AG08395 (cell line): ENCODE measurements around the gene KDM4C.
A peak's percentile ranks its signal among the peaks of the same experiment; 100 is the strongest.

ENCODE experiments used
- DNase-seq: peaks from one replicate; pipeline ENCODE4 v3.0.0; 2012; ENCODE audit warnings: mixed read lengths, low spot score

The KDM4C gene

DNA sequence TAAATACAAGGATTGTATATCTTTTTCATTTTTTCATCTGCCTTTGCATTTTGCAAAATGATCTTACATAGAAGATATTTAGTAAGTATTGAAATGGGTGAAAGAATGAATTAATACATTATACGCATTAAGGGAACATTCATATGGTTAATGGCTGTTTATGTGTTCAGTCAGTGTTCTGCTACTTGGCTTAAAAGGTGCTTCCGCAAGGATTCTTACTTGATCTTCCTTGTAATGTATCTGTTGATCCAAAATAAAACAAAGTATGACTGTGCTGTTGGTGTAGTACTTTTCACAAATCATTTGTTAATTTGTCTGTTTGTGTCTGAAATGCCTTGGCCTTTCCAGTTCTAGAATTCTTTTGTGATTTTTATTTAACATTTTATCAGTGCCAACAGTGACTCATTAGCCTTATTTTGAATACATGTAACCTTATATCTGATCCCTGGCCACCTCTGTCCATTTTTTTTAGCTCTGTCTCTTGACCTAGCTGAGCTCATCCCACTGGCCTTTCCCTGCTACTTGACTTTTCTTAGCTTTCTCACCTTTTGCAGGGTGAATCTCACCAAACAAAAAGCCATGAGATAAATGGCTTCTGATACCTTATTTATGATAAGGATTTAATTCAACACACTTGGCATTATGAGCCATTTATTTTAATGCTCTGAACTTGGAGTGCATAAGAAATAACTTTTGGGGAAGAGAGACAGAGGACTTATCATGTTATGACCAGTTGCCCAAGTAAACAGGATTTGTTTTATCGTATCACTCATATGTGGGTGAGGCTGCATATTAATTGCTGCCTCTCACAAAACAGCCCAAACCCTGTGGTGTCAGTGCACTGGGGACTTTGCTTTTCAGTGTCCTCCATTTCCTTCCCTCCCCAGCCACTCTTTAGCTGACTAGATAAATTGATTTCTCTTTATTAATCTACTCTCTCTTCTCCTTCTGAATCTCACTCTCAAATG lies 340.3 kb downstream of the KDM4C start:
- no peak for DNase-seq

DNA sequence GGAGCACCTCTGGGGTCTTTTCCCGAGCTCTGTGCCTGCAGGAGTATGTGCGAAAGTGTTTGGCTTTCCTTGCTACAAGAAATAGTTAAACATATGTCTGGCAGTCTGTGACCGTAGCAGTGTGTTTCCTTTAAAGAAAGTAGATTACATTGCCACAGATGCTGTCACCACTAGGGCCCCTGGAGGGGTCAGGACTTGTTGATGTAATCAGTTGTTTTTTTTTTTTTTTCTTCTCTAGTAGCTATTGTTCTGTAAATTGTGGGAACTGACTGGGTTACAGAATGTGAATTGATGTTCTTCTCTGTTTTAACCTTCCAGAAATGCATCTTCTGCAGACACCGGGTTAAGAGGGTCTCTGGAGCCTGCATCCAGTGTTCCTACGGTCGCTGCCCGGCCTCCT lies 345.6 kb downstream of the KDM4C start:
- no peak for DNase-seq

DNA sequence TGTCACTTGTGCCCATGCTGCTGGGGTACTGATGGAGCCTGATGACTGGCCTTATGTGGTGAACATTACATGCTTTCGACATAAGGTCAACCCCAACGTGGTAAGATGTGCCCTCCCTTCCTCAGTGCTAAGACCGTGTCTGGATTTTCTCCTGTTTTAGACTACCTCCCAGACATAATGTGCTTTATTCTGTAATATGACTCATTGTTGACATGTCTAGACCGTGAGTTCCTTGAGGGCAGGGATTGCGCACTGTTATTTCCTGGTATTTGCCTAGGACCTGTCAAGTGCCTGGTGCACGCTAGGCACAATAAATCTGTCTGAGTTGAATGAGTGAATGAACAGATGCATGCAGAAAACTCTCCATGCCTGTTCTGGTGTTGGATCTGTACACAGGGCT lies 346.0 kb downstream of the KDM4C start:
- no peak for DNase-seq

DNA sequence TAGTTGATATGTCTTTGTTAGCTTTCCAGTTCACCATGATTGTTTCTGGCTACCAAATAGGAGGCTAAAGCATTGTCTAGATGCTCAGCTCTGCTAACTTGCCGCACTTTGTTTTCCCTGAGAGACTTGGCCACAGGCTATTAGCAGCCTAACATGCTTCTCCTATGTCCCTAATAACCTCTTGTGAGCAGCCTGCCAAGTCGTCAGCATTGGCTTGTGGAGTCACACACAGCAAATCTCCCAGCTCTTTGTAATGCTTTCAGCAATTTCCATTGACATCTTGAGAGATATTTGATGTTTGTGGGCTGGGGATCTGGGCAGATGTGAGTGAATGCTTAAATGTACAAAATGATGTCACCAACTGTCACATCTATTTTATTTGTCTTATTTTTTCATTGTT lies 346.9 kb downstream of the KDM4C start:
- DNase-seq: no peak

DNA sequence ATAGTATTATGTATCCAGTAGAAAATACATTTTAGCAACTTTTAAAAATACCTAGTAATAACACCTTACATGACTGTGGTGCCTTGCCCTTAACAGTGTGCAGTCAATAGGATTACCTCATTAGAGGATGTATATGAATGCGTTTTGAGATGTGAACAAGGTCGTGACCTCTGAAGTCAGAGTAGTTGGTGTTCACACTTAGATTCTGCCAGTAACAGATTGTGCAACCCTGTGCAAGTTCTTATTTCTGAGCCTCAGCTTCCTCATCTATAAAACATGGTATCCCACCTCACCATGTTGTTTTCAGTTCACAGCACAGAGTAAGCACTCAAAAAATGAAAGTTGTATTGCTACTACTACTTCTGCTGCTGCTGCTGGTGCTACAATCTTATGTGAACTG lies 347.3 kb downstream of the KDM4C start:
- no peak for DNase-seq

DNA sequence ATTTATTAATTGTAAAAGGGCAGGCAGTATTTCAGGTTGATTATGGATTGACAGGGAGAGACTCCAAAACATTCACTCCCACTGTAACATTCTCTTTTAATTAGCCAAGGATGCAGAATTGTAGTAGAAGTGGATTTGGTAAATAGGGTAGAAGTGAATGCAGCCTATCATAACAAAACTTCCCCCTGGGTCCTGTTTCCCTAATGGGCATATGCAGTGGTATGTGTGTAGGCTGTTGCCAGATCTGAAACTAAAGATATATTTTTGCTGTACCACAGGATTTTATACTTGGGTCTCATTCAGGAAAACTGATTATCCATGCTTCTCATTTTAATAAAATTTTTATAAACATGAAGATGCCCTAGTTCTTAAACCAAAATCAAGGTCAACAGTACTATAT lies 351.2 kb downstream of the KDM4C start:
- no peak for DNase-seq

DNA sequence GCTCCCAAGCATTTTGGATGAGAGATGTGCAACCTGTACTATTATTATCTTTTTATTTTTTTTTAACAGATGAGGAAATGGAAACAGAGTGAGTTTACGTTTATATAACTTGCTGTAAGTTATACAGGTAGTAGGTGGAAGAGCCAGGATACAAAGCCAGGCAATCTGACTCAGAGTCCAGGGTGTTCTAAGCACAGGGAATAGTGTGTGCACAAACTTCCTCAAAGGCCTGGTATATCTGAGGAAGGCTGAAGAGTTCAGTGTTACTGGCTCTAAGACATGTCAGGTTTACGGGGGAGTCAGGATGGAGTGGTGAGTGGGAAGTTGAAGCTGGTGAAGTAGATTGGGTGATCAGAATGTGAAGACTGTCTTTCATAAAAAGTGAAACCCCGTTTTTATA lies 353.6 kb downstream of the KDM4C start:
- DNase-seq: no peak

DNA sequence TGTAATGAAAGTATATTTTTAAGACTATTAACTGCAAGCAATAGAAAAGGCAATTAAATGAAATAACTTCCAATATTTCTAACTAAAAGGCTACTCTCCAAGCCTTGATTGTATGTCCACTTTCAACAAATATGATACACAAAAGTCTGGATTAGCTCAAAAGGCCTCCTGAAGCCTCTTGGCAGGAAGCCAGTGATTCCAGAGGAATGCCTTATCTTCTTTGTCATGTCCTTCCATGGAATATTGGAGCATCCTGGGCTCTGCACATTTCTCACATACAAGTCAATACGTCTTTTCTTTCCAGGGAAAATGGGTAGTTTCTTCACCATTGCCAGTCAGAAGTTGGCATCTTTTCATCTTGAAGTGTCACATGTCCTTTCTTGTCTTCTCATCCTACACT lies 357.8 kb downstream of the KDM4C start:
- DNase-seq: no peak

DNA sequence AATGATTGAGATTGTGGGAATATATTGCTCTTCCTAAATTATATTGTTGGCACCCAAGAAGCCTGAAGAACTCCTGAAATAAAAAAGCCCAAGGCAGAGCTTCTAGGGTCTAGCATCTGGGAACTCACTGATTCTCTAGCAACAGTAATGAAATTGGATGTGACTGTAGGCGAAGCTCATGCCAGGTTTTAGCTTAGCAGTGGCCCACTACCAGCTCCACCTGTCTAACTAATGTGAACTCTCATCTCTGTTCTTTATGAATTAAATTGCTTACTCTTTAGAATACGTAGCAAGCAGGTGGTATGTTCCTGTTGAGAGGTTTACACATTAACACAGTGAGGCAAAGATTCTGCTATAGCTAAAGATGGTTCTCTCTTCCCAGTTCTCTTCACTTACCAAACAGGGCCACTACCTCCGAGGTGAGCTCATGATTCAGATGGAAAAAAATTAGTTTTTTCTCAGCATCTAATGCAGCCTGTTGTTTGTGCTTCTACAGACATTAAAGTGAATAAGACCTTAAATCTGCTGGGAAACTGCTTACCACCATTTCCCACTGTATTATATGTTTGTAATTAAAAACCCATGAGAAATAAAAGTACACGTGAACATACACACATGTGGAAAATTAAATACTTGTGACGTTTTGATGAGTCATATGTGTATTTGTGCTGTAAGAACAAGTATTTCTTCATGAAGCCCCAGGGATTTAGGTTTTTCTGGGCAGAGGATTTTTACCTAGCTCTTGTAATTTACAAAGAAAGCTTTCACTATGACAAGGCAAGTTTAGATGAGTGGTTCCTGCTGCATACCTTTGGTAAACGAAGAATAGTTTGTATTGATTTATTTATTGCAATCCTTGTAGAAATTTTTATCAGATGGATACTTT lies 360.1 kb downstream of the KDM4C start:
- DNase-seq: peak; percentile 57

DNA sequence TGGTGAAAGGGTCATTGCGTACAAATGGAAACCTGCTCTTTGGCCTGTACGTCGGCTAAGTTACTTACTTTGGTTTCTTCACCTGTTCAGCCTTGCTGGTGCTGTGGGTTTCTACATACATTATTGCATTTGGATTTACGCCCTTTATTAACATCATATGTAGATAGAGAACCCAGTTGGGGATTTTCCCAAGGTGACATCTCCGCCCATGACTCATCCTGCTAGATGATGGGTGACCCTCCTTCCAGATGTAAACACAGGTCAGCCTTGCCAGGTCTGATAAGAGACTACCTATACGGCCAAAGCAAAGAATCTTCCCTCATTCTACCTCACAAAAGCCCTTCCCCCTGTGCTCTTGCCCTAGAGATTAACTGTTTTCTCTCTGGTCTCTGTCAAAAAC lies 360.9 kb downstream of the KDM4C start:
- no peak for DNase-seq

DNA sequence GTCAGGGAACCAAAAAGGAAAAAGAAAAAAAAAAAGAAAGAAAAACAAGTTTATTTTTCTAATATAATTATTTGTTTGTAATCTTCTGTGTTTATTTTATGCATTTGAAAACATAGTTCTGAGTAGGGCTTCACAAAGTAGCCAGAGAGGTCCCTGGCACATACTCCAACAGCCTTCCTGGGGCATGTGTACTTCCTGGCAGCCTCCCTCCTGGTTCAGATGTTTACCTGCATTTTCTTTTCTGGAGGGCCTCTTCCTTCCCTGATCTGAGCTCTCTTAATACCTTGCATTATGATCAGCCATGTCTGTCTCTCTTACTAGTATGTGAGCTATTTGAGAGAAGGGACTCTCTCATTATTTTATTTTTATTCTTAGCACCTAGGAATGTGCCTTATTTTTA lies 361.8 kb downstream of the KDM4C start:
- DNase-seq: no peak

DNA sequence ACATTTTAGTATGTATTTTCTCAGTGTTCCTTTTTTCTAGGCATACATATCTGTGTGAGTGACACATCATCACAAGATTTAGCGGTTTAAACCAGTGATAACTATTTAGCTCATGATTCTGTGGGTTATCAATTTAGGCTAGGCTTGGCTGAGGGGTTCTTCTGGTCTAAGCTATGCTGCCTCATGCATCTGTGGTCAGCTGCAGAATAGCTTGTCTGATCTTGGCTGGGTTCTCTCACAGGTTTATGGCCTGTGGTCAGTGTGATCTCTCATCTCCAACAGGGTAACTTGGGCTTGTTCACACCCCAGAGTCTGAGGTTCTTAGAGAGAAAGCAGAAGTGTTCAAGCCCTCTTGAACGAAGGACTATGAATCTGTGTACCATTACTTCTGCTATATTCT lies 363.3 kb downstream of the KDM4C start:
- no peak for DNase-seq

DNA sequence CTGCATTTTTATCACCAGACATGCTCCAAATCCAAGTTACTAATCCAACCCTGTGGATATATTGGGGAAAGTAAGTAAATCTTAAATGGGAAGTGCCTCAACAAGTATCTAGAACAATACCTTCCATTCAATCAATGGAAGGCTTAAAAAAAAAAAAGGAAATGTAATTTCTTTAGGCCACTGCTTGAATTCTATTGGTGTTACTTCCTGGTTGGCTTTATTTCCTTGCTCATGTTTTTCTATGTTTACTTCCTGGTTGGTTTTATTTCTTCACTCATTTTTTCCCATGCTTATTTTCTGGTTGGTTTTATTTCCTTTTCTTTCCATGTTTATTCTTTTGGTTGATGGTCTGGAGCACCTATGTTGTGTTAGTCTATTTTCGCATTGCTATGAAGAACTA lies 363.9 kb downstream of the KDM4C start:
- no peak for DNase-seq

DNA sequence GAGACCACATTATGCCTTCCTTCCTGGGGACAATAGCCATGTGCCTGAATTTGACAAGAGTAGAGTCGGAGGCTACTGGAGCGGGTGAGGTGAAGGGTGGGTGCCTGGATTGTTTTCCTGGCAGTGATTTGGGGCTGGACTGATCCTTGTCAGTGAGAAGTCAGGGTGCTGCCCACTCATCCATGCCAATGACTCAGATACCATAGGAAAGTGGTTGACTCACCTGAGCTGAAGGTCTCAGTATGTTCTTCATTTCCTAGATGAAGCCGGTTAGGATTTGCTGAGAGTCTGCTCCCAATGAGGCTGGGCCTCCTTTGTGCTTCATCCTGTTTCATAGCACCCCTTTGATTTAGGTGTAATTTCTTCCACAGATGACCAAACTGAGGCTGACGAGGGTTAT lies 366.0 kb downstream of the KDM4C start:
- DNase-seq: no peak

DNA sequence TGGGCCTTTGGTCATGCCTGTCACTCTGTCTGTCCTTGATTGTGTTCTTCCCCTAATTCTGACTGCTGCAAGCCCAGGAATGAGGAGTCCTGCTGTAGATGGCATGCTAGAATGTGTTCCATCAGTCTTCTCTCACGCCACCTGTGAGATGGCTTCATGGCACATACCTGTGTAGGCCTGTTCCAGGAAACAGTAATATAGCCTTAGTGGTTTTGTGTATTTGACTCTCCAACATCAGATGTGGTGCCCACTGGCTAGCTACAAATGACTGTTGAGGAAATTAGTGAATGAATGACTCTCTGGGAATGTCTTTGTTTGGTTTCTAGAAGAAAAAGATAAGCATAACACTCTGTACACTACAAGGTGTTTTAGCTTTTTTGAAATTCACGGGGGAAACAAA lies 367.5 kb downstream of the KDM4C start:
- no peak for DNase-seq

DNA sequence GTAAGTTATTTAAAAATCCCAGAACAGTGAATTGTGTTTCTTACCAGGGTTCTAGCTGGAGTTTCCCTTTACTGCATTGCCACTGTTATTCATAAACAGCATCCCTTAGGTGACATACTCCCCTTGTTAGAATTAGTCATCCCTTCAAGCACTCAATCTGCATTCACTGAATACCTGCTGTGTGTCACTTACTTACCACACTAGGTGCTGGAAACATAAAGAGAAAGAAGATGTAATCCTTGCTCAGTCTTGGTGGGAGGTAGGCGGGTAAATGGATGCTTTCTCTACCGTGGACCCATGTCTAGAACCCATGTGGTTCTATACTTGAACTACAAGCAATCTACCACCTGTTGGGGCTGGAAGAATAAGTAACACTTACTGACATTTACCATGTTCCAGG lies 371.6 kb downstream of the KDM4C start:
- DNase-seq: no peak

DNA sequence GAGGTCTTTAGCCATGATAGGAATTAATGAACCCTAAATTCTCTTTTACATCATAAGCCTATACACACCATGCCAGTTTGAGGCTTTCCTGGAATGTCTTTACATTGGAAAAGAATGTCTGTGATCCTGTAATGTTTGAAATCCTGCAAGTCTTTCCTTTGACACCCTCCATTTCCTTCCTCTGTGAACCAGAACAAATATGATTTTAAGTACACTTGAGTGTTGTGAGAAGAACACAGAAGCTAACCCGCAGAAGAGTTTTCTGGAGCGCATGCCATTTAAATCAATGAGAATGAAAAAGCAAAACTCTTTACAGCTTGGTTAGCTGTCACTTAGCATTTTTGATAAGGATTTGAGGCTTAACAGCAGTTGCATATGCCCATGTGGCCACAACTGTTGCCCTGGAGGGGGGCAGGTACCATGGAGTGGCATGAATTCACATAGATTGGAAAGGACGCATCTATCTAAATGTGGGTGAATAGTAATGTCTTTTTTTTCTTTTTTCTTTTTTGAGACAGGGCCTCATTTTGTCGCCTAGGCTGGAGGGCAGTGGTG lies 372.6 kb downstream of the KDM4C start:
- DNase-seq: no peak

DNA sequence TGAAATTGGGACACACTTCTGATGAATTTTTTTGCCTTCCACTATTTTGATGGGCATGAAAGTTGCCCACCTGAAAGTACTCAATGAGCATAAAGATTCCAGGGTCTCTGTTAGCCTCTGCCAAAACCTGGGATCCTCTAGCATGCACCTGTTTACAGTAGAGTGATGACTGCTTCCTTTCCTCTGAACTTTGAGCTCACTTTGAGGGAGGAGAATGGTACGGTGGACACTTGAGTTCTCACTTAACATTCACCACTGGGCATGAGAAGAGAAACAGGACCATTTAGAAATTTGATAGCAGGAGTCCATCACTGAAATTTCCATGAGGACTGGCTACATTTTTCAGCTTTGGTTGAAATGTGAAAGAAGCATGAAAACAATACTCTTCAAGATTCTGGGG lies 374.8 kb downstream of the KDM4C start:
- no peak for DNase-seq

DNA sequence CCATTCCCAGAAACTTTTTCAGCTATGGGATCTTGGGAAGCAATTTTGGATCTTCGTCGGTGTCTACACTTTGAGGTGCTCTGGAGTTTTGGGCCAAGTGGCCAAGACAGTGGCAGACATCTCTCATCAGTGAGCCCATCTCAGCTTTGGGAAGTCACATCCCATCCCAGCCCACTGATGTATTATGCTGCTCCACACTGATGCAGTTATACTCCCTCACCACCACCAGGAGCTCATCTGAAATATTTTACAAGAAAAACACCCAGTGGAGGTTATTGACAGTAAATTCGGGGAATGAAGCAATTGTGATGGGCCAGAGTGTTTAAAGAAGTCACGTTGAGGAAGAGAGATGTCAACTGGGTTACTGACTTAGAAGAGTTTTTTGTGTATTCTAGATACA lies 378.0 kb downstream of the KDM4C start:
- no peak for DNase-seq

DNA sequence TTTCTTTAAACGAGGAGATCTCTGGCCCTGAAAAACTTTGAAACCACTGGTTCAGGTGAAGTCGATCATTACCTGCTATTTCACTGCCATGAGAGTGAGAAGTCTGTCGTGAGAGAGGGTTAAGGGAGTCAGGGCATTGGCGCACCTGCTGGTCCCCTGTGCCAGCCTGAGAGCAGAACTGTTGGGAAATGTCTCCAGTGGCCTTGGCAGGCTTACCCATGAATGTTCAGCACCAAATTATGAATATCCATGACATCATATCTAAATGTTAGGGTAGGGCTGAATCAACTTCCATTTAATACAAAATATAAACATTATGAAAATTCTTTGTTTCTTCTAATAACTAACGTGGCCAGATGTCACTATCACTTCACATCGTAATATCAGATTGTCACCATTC lies 379.3 kb downstream of the KDM4C start:
- no peak for DNase-seq

DNA sequence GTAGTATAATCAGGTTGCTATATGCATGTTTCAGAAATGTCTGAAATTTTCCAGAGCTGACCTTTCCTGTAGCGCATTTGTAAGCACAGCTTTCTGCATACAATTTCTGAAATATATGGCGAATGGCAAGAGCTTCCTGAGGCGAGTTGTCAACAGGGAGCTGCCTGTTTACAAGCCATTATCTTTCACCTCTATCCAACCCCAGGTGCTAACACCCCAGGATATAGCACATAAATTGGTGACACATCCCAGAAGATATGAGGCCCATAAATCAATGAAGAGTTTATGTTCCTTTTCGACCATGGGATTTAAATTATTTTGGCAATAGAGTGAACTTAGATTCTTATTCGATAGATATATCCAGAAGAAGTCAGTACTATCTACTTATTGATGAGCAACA lies 379.8 kb downstream of the KDM4C start:
- no peak for DNase-seq

DNA sequence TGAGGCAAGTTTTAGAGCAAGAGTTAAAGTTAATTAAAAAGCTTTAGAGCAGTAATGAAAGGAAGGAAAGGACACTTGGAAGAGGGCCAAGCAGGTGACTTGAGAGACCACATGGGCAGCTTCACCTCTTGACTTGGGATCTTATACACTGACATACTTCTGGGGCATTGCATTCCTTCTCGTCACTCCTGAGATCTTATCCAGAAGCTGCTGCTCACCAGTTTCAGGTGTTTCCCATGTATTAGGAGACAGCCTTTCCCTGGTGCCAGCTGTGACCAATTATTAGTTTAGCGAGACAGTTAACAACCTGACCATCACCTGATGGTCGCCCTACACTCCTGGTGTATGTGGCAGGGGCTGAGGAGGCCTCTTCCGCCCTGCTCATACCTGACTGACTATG lies 382.1 kb downstream of the KDM4C start:
- no peak for DNase-seq

DNA sequence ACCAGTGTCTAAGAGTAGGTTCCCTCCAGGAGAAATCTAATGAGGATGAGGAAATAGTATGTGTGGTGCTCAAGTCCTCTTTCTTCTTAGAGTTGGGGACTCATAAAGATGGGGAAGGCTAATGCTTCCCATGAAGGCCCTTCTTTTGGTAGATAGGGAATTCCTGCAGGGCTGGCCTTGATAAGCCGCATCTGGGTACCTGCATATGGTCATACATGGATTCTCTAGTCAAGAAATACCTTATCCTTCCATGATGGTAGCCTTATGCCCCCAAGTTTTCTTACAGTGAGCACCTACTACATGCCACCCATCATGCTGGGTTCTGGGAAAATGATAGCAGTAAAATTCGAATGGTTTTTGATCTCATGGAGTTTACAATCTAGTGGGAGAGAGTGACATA lies 382.6 kb downstream of the KDM4C start:
- DNase-seq: no peak
